Body of pancreas (tissue), 4 donors: ENCODE measurements around the gene LGR4.

ENCODE experiments used
- POLR2A ChIP-seq, 3 donors: fragments of 450-650 bp; IDR thresholded peaks; one replicate each; pipeline ENCODE4 v1.6.1; 2016; ENCODE audit warnings: antibody characterized with exemption in 3 of 3, mild to moderate bottlenecking in 2 of 3
- TF ChIP-seq, protein P1 (sequence below), 7 experiments: fragments of 450-650 bp in 4 of 7; fragments of 200-600 bp in 3 of 7; sonication (generic) in 3 of 7; IDR thresholded peaks; one replicate each; pipeline ENCODE4 v1.5.1; 2016 to 2019; ENCODE audit warnings: antibody characterized with exemption in 7 of 7

DNA sequence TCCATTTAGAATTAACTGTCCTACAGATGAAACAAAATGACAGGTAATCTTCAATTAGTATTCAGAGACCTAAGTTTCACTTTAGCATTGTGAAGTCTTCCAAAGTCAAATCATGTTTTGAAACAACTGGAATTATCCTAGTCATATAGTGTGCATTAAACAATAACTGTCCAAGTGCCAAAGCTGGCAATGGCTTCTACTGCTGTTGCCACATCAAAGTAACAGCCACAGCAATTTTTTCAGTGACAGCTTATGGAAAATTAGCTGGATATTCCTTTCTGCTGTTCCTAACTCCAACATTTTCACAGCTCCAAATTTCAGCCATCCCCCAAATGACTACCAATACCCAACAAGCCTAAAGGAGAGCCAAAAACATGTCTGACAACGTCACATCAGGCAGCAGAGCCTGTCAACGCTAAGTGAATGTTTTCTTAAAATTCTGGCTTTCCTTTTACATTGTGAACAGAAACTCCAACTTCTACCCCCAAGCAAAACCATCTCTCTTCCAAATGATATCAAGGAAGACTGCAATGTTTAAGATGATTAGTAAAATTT lies 64.3 kb downstream of the LGR4 start:
- TF ChIP-seq, protein P1, sequence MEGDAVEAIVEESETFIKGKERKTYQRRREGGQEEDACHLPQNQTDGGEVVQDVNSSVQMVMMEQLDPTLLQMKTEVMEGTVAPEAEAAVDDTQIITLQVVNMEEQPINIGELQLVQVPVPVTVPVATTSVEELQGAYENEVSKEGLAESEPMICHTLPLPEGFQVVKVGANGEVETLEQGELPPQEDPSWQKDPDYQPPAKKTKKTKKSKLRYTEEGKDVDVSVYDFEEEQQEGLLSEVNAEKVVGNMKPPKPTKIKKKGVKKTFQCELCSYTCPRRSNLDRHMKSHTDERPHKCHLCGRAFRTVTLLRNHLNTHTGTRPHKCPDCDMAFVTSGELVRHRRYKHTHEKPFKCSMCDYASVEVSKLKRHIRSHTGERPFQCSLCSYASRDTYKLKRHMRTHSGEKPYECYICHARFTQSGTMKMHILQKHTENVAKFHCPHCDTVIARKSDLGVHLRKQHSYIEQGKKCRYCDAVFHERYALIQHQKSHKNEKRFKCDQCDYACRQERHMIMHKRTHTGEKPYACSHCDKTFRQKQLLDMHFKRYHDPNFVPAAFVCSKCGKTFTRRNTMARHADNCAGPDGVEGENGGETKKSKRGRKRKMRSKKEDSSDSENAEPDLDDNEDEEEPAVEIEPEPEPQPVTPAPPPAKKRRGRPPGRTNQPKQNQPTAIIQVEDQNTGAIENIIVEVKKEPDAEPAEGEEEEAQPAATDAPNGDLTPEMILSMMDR (IDR thresholded peaks at IDR 0.05) = no peak
- no peak for TF ChIP-seq POLR2A (IDR thresholded peaks at IDR 0.05)
